ENCODE measurements around the gene ANKDD1B. TPM values are rescaled to one million over a fixed set of nuclear protein-coding genes. Genes with fewer than 3 reads are reported as not detected.

The ANKDD1B gene
- total and polyA plus RNA-seq, 9 of the 15 experiments (the other 6 are each of a cell fraction or from before 2014, with no cell fraction given): 0.04 to 0.29 (median 0.18) TPM; not detected in 1

GRCh38 chr5:75668977-75669689, 57.9 kb downstream of the ANKDD1B start (continued):
- TF ChIP-seq ZFP1 (CRISPR knock-in tag; IDR thresholded peaks at IDR 0.05) (no peak), FOXJ3 (CRISPR knock-in tag; IDR thresholded peaks at IDR 0.05) (no peak), FOS (IDR thresholded peaks at IDR 0.05; ENCODE audit: extremely low read depth, insufficient read length) (peak; percentile 34), SMARCE1 (IDR thresholded peaks at IDR 0.05) (peak; percentile 79), MITF (IDR thresholded peaks at IDR 0.05) (peak; percentile 17; the same call in 1 of the 2 replicates), TRIM24 (IDR thresholded peaks at IDR 0.05) (peak; percentile 10 to 53; a peak in 1 of 4 replicates), NFE2 (IDR thresholded peaks at IDR 0.05; ENCODE audit: low read depth) (peak; percentile 57), MIER1 (IDR thresholded peaks at IDR 0.05; ENCODE audit: low read depth) (peak; percentile 24; the same call in 1 of the 2 replicates), GABPB1 (CRISPR knock-in tag; IDR thresholded peaks at IDR 0.05) (peak; percentile 26; the same call in 1 of the 2 replicates), ZNF134 (CRISPR knock-in tag; conservative IDR thresholded peaks at IDR 0.05) (0 out of 2 replicates have a peak, but pooled peaks have one; percentile 24), HIVEP1 (CRISPR knock-in tag; IDR thresholded peaks at IDR 0.05) (no peak), FOXK2 (conservative IDR thresholded peaks at IDR 0.05 in 1 of 2, IDR thresholded peaks at IDR 0.05 in 1 of 2; ENCODE audit: low read depth in 2 of 2) (peak; percentile 21 to 46; a peak in 2 of 4 replicates), MEF2D (tag; conservative IDR thresholded peaks at IDR 0.05; ENCODE audit: low read depth) (no peak; the same call in 1 of the 2 replicates), ZNF699 (CRISPR knock-in tag; IDR thresholded peaks at IDR 0.05; ENCODE audit: insufficient replicate concordance) (no peak), CTBP1 (IDR thresholded peaks at IDR 0.05; ENCODE audit: borderline replicate concordance) (peak; percentile 59; the same call in 1 of the 2 replicates), RBM25 (IDR thresholded peaks at IDR 0.05; ENCODE audit: low read depth, low read length, severe bottlenecking) (no peak), ZNF589 (CRISPR knock-in tag; IDR thresholded peaks at IDR 0.05; ENCODE audit: low read depth) (0 out of 2 replicates have a peak, but pooled peaks have one; percentile 21), AFF1 (IDR thresholded peaks at IDR 0.05; ENCODE audit: low read depth in 1 of 2, partially characterized antibody in 2 of 2) (peak; percentile 21 to 49)
- TF ChIP-seq, protein P1, sequence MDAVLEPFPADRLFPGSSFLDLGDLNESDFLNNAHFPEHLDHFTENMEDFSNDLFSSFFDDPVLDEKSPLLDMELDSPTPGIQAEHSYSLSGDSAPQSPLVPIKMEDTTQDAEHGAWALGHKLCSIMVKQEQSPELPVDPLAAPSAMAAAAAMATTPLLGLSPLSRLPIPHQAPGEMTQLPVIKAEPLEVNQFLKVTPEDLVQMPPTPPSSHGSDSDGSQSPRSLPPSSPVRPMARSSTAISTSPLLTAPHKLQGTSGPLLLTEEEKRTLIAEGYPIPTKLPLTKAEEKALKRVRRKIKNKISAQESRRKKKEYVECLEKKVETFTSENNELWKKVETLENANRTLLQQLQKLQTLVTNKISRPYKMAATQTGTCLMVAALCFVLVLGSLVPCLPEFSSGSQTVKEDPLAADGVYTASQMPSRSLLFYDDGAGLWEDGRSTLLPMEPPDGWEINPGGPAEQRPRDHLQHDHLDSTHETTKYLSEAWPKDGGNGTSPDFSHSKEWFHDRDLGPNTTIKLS (IDR thresholded peaks at IDR 0.05; ENCODE audit: borderline replicate concordance, low read depth): 0 out of 2 replicates have a peak, but pooled peaks have one; percentile 33

Data from K562 (cell line).